ENCODE data around the gene FAM124A.

The FAM124A gene

GRCh38 chr13:51235756-51236490, 13.7 kb downstream of the FAM124A start:
- Histone ChIP-seq H3K27me3 (ENCODE audit: control insufficient read depth, insufficient read depth, low read length) (no peaks in the 10 kb centered on the region), H3K4me2 (ENCODE audit: low read length) (no peak overlapping the region), H3K36me3 (ENCODE audit: control insufficient read depth, insufficient read depth, low read length) (no peaks in the 10 kb centered on the region), H3K4me1 (no peaks in the 10 kb centered on the region), H3K9me3 (ENCODE audit: control insufficient read depth, low read length) (no peaks in the 10 kb centered on the region), H3K4me3 (ENCODE audit: low read depth, low read length) (no peak overlapping the region), H2AFZ (no peak overlapping the region), H3K27ac (no peak overlapping the region), H3K9ac (no peak overlapping the region), H3K79me2 (no peaks in the 10 kb centered on the region)
- TF ChIP-seq, protein P1, sequence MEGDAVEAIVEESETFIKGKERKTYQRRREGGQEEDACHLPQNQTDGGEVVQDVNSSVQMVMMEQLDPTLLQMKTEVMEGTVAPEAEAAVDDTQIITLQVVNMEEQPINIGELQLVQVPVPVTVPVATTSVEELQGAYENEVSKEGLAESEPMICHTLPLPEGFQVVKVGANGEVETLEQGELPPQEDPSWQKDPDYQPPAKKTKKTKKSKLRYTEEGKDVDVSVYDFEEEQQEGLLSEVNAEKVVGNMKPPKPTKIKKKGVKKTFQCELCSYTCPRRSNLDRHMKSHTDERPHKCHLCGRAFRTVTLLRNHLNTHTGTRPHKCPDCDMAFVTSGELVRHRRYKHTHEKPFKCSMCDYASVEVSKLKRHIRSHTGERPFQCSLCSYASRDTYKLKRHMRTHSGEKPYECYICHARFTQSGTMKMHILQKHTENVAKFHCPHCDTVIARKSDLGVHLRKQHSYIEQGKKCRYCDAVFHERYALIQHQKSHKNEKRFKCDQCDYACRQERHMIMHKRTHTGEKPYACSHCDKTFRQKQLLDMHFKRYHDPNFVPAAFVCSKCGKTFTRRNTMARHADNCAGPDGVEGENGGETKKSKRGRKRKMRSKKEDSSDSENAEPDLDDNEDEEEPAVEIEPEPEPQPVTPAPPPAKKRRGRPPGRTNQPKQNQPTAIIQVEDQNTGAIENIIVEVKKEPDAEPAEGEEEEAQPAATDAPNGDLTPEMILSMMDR (IDR thresholded peaks at IDR 0.05) = no peak

DNA sequence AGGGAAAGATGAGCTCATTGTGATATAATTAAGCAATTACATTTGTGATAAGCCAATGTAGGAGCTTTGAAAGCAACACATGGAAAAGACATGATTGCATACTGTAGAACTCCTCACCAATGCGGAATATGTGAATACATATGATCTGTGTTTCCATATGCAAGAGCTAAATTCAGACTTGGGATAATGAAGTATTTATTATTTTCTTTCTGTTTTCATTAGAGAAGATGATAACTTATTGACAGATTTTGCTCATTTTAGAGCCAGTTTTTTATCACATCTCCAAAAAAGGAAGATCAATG, 14.2 kb downstream of the FAM124A start:
- TF ChIP-seq, protein P1 (IDR thresholded peaks at IDR 0.05) = no peak
- Histone ChIP-seq H3K4me2 (ENCODE audit: low read length) (no peak overlapping the region), H3K4me3 (ENCODE audit: low read depth, low read length) (no peak overlapping the region), H3K79me2 (no peaks in the 10 kb centered on the region), H2AFZ (no peak overlapping the region), H3K9me3 (ENCODE audit: control insufficient read depth, low read length) (no peaks in the 10 kb centered on the region), H3K9ac (no peak overlapping the region), H3K27ac (no peak overlapping the region), H3K36me3 (ENCODE audit: control insufficient read depth, insufficient read depth, low read length) (no peaks in the 10 kb centered on the region), H3K27me3 (ENCODE audit: control insufficient read depth, insufficient read depth, low read length) (no peaks in the 10 kb centered on the region), H3K4me1 (no peaks in the 10 kb centered on the region)

- TF ChIP-seq, protein P1 (IDR thresholded peaks at IDR 0.05) = no peak
- H3K4me1 ChIP-seq = no peaks in the 10 kb centered on the region
These were observed 15.2 kb downstream of the FAM124A start for GRCh38 chr13:51237386-51237785.

GRCh38 chr13:51237887-51238286, 15.7 kb downstream of the FAM124A start:
- Histone ChIP-seq H3K4me3 (ENCODE audit: low read depth, low read length) (no peak overlapping the region), H3K4me2 (ENCODE audit: low read length) (no peak overlapping the region), H2AFZ (no peak overlapping the region), H3K27ac (no peak overlapping the region), H3K27me3 (ENCODE audit: control insufficient read depth, insufficient read depth, low read length) (no peaks in the 10 kb centered on the region), H3K36me3 (ENCODE audit: control insufficient read depth, insufficient read depth, low read length) (no peaks in the 10 kb centered on the region), H3K9me3 (ENCODE audit: control insufficient read depth, low read length) (no peaks in the 10 kb centered on the region), H3K79me2 (no peaks in the 10 kb centered on the region), H3K9ac (no peak overlapping the region), H3K4me1 (no peaks in the 10 kb centered on the region)
- TF ChIP-seq, protein P1 (IDR thresholded peaks at IDR 0.05) = no peak

More at GRCh38 chr13:51237386-51237785, 15.2 kb downstream of the FAM124A start:
- Histone ChIP-seq H3K27ac (no peak overlapping the region), H3K9me3 (ENCODE audit: control insufficient read depth, low read length) (no peaks in the 10 kb centered on the region), H3K9ac (no peak overlapping the region), H3K4me2 (ENCODE audit: low read length) (no peak overlapping the region), H3K79me2 (no peaks in the 10 kb centered on the region), H3K4me3 (ENCODE audit: low read depth, low read length) (no peak overlapping the region), H3K36me3 (ENCODE audit: control insufficient read depth, insufficient read depth, low read length) (no peaks in the 10 kb centered on the region), H3K27me3 (ENCODE audit: control insufficient read depth, insufficient read depth, low read length) (no peaks in the 10 kb centered on the region), H2AFZ (no peak overlapping the region)

GRCh38 chr13:51240178-51240577, 18.0 kb downstream of the FAM124A start:
- Histone ChIP-seq H3K9ac (no peak overlapping the region), H3K4me1 (no peaks in the 10 kb centered on the region), H3K4me3 (ENCODE audit: low read depth, low read length) (no peak overlapping the region), H2AFZ (no peak overlapping the region), H3K27me3 (ENCODE audit: control insufficient read depth, insufficient read depth, low read length) (no peaks in the 10 kb centered on the region), H3K79me2 (no peaks in the 10 kb centered on the region), H3K4me2 (ENCODE audit: low read length) (no peak overlapping the region), H3K9me3 (ENCODE audit: control insufficient read depth, low read length) (no peaks in the 10 kb centered on the region), H3K27ac (no peak overlapping the region), H3K36me3 (ENCODE audit: control insufficient read depth, insufficient read depth, low read length) (no peaks in the 10 kb centered on the region)
- TF ChIP-seq, protein P1 (IDR thresholded peaks at IDR 0.05) = no peak
